H9 (cell line): ENCODE results near the gene MEIS3. TPM values are rescaled to one million over a fixed set of nuclear protein-coding genes. Genes with fewer than 3 reads are reported as not detected.

ENCODE experiments used
- DNase-seq: peaks from one replicate; pipeline ENCODE4 v3.0.0-alpha.2; 2017
- H2AFZ ChIP-seq: one replicate; pipeline ENCODE4 v1.6.1; 2013; ENCODE audit warnings: mild to moderate bottlenecking, low read length, control low read depth, moderate library complexity
- H2AK5ac ChIP-seq: 2 replicates; pipeline ENCODE4 v1.6.1; 2013; ENCODE audit warnings: low read length, control low read depth, mixed read lengths; ENCODE audit not compliant: insufficient read length
- H2BK120ac ChIP-seq: one replicate; pipeline ENCODE4 v1.6.1; 2013; ENCODE audit warnings: low read depth, mild to moderate bottlenecking, low read length, control low read depth, inconsistent platforms; ENCODE audit not compliant: poor library complexity, severe bottlenecking
- H2BK12ac ChIP-seq: 2 replicates; pipeline ENCODE4 v1.6.1; 2013; ENCODE audit warnings: low read length, control low read depth, mixed read lengths, low read depth; ENCODE audit not compliant: insufficient read length
- H2BK15ac ChIP-seq: 2 replicates; pipeline ENCODE4 v1.6.1; 2013; ENCODE audit warnings: low read depth, low read length, control low read depth
- H2BK20ac ChIP-seq: one replicate; pipeline ENCODE4 v1.6.1; 2013; ENCODE audit warnings: low read depth, mild to moderate bottlenecking, low read length, control low read depth, inconsistent platforms; ENCODE audit not compliant: poor library complexity, severe bottlenecking
- H2BK5ac ChIP-seq: 2 replicates; pipeline ENCODE4 v1.6.1; 2013; ENCODE audit warnings: low read length, control low read depth, mixed read lengths; ENCODE audit not compliant: insufficient read length
- H3K14ac ChIP-seq: 2 replicates; pipeline ENCODE4 v1.6.1; 2013; ENCODE audit warnings: low read length, control low read depth; ENCODE audit not compliant: insufficient read depth
- H3K18ac ChIP-seq: 2 replicates; pipeline ENCODE4 v1.6.1; 2013; ENCODE audit warnings: low read depth, mild to moderate bottlenecking, mixed read lengths, low read length, control low read depth; ENCODE audit not compliant: insufficient read length
- H3K23ac ChIP-seq: 2 replicates; pipeline ENCODE4 v1.6.1; 2013; ENCODE audit warnings: low read length, control low read depth, mixed read lengths, low read depth; ENCODE audit not compliant: insufficient read length
- H3K23me2 ChIP-seq: 2 replicates; pipeline ENCODE4 v1.6.1; 2013; ENCODE audit warnings: low read depth, mild to moderate bottlenecking, mixed read lengths, low read length, control low read depth; ENCODE audit not compliant: insufficient read length, poor library complexity, severe bottlenecking
- H3K27ac ChIP-seq: 2 replicates; pipeline ENCODE4 v1.5.1; 2013; ENCODE audit warnings: low read length, control low read depth, mixed read lengths, low read depth; ENCODE audit not compliant: insufficient read length
- H3K27me3 ChIP-seq: 2 replicates; pipeline ENCODE4 v1.6.1; 2013; ENCODE audit warnings: low read length, control low read depth, inconsistent platforms; ENCODE audit not compliant: insufficient read depth
- H3K4ac ChIP-seq: 2 replicates; pipeline ENCODE4 v1.6.1; 2013; ENCODE audit warnings: low read depth, mild to moderate bottlenecking, control low read depth, inconsistent platforms, low read length, moderate library complexity
- H3K4me1 ChIP-seq: 2 replicates; pipeline ENCODE4 v1.6.1; 2013; ENCODE audit warnings: low read length, control low read depth, inconsistent platforms; ENCODE audit not compliant: insufficient read depth
- H3K4me2 ChIP-seq: 2 replicates; pipeline ENCODE4 v1.6.1; 2013; ENCODE audit warnings: low read length, control low read depth, mixed read lengths; ENCODE audit not compliant: insufficient read length, insufficient read depth
- H3K56ac ChIP-seq: 2 replicates; pipeline ENCODE4 v1.6.1; 2013; ENCODE audit warnings: low read depth, mild to moderate bottlenecking, mixed read lengths, low read length, control low read depth; ENCODE audit not compliant: insufficient read length
- H3K79me1 ChIP-seq: 2 replicates; pipeline ENCODE4 v1.6.1; 2013; ENCODE audit warnings: low read depth, mild to moderate bottlenecking, moderate library complexity, low read length, control low read depth, inconsistent platforms; ENCODE audit not compliant: insufficient read depth, poor library complexity, severe bottlenecking
- H3K79me2 ChIP-seq: 2 replicates; pipeline ENCODE4 v1.6.1; 2013; ENCODE audit warnings: low read length, control low read depth, inconsistent platforms; ENCODE audit not compliant: insufficient read depth
- H3K9ac ChIP-seq: 2 replicates; pipeline ENCODE4 v1.6.1; 2013; ENCODE audit warnings: low read length, control low read depth, mixed read lengths; ENCODE audit not compliant: insufficient read length; ENCODE audit errors: extremely low read depth
- H3K9me3 ChIP-seq: one replicate; pipeline ENCODE4 v1.6.1; 2013; ENCODE audit warnings: low read depth, low read length, inconsistent platforms; ENCODE audit not compliant: control insufficient read depth
- H3T11ph ChIP-seq: one replicate; pipeline ENCODE4 v1.6.1; 2013; ENCODE audit warnings: mild to moderate bottlenecking, low read length, control low read depth, inconsistent platforms
- H4K20me1 ChIP-seq: one replicate; pipeline ENCODE4 v1.6.1; 2013; ENCODE audit not compliant: control insufficient read depth, insufficient read length, insufficient read depth
- H4K5ac ChIP-seq: 2 replicates; pipeline ENCODE4 v1.6.1; 2013; ENCODE audit warnings: low read depth, mild to moderate bottlenecking, mixed read lengths, low read length, control low read depth; ENCODE audit not compliant: insufficient read length
- H4K8ac ChIP-seq: replicated peaks from 2 replicates; pipeline ENCODE4 v1.6.1; 2013; ENCODE audit warnings: low read length, control low read depth, mixed read lengths, low read depth; ENCODE audit not compliant: insufficient read length
- H4K91ac ChIP-seq: 2 replicates; pipeline ENCODE4 v1.6.1; 2013; ENCODE audit warnings: low read depth, mild to moderate bottlenecking, moderate library complexity, mixed read lengths, low read length, control low read depth; ENCODE audit not compliant: insufficient read length
- H3K27ac Mint-ChIP-seq, 3 experiments: 2 replicates in 2 of 3; 3 replicates in 1 of 3; pipeline ENCODE4 v1.8.0; 2020 to 2021; ENCODE audit warnings: mixed read lengths in 3 of 3, mild to moderate bottlenecking in 1 of 3, moderate library complexity in 1 of 3
- H3K27me3 Mint-ChIP-seq: 2 replicates; pipeline ENCODE4 v1.8.0; 2021; ENCODE audit warnings: low read depth, mild to moderate bottlenecking, moderate library complexity, mixed read lengths
- H3K36me3 Mint-ChIP-seq, 3 experiments: 2 replicates in 2 of 3; 3 replicates in 1 of 3; pipeline ENCODE4 v1.8.0; 2020 to 2021; ENCODE audit warnings: low read depth in 3 of 3, mixed read lengths in 3 of 3; ENCODE audit not compliant: insufficient read depth in 1 of 3
- H3K4me1 Mint-ChIP-seq, 2 experiments: 2 replicates each; pipeline ENCODE4 v1.8.0; 2020; ENCODE audit warnings: mixed read lengths in 2 of 2
- H3K4me3 Mint-ChIP-seq, 2 experiments: 2 replicates in 1 of 2; 3 replicates in 1 of 2; pipeline ENCODE4 v1.8.0; 2020 to 2021; ENCODE audit warnings: mild to moderate bottlenecking in 2 of 2, mixed read lengths in 2 of 2, moderate library complexity in 1 of 2
- H3K9me3 Mint-ChIP-seq, 2 experiments: 2 replicates in 1 of 2; 3 replicates in 1 of 2; pipeline ENCODE4 v1.8.0; 2020; ENCODE audit warnings: mild to moderate bottlenecking in 2 of 2, mixed read lengths in 2 of 2, moderate library complexity in 1 of 2
- CTCF ChIP-seq: fragments of 200-600 bp; sonication (generic); conservative IDR thresholded peaks from 3 replicates; pipeline ENCODE4 v1.8.0; 2021; ENCODE audit warnings: antibody characterized with exemption, mild to moderate bottlenecking
- WGBS: extraction: QIAGEN DNeasy Blood & Tissue Kit; methylation state at CpG from one replicate; pipeline ENCODE4 v1.1.7; 2013; ENCODE audit warnings: missing lambda C conversion rate, low lambda C conversion rate, mixed read lengths; ENCODE audit not compliant: insufficient read length; ENCODE audit errors: extremely low coverage; 5-methylcytosine and 5-hydroxymethylcytosine counted together
- total RNA-seq: library from RNA; stranded (reverse); gene quantifications from 2 replicates; pipeline ENCODE4 v1.2.1, GENCODE V29; 2021

Gene MEIS3
- total RNA-seq, 1 experiment from 2014 or later = 44.0 TPM

- H3K56ac ChIP-seq = no peak overlapping the region
- no peak overlapping the region for H2BK20ac ChIP-seq
- no peak overlapping the region for H2BK15ac ChIP-seq
- TF ChIP-seq CTCF = no peak
- H2AK5ac ChIP-seq = no peak overlapping the region
- Mint-ChIP-seq H3K4me3 (no peak overlapping the region; a peak in 1 of 5 replicates), H3K27ac (no peak overlapping the region), H3K36me3 (peaks cover 5 to 17% (median 7%) of the 10 kb centered on the region in 3 experiments; a peak in 6 of 7 replicates), H3K9me3 (no peaks in the 10 kb centered on the region; a peak in 2 of 5 replicates), H3K4me1 (peaks cover 6 to 12% of the 10 kb centered on the region in 2 experiments), H3K27me3 (peaks cover 5% of the 10 kb centered on the region)
- H4K8ac ChIP-seq = no peak overlapping the region
- peaks cover 4% of the 10 kb centered on the region for H3K23me2 ChIP-seq
- no peak overlapping the region for H3K4me2 ChIP-seq
- no peak overlapping the region for H2BK12ac ChIP-seq
- H3K23ac ChIP-seq = no peak overlapping the region
- no peaks in the 10 kb centered on the region for H3K9me3 ChIP-seq
- no peak overlapping the region for H3K27ac ChIP-seq
- H4K91ac ChIP-seq = no peak overlapping the region
- no peak overlapping the region for H3K14ac ChIP-seq
- H3K18ac ChIP-seq = no peak overlapping the region
- H3K27me3 ChIP-seq = no peaks in the 10 kb centered on the region
- no peak overlapping the region for H4K5ac ChIP-seq
- no peak overlapping the region for H2AFZ ChIP-seq
- no peaks in the 10 kb centered on the region for H3K79me2 ChIP-seq
- no CpG with 5 or more reads among the region's 4 CpGs for WGBS
- no peaks in the 10 kb centered on the region for H3K79me1 ChIP-seq
- no peaks in the 10 kb centered on the region; the same call in 1 of the 2 replicates for H3K4me1 ChIP-seq
- DNase-seq = no peak
- no peak overlapping the region for H3K4ac ChIP-seq
- H3K9ac ChIP-seq = no peak overlapping the region
- no peak overlapping the region for H2BK5ac ChIP-seq
- H3T11ph ChIP-seq = no peak overlapping the region
- no peaks in the 10 kb centered on the region for H4K20me1 ChIP-seq
- no peak overlapping the region for H2BK120ac ChIP-seq
Observed at GRCh38 chr19:47405197-47405550, 14.2 kb downstream of the MEIS3 start.
